ENCODE results near the gene LTBP1.

- TF ChIP-seq CTCF (IDR thresholded peaks at IDR 0.05): no peak
- TF ChIP-seq EP300 (IDR thresholded peaks at IDR 0.05): no peak
- TF ChIP-seq POLR2AphosphoS5 (IDR thresholded peaks at IDR 0.05): no peak
Observed at GRCh38 chr2:32933756-32934095, 13.0 kb upstream of the LTBP1 start.

Measured in suprapubic skin (tissue), 4 donors.